OCI-LY1 (cell line): ENCODE results near the gene PRSS23.

Experiments used
- H2AFZ ChIP-seq: fragments of 200-600 bp; sonication (generic), shearing (Covaris generic); 2 replicates; pipeline ENCODE4 v1.6.0; 2014; ENCODE audit warnings: antibody characterized with exemption, mild to moderate bottlenecking, low read length
- H3F3A ChIP-seq: fragments of 200-600 bp; sonication (generic), shearing (Covaris generic); 2 replicates; pipeline ENCODE4 v1.6.0; 2014; ENCODE audit warnings: mild to moderate bottlenecking, antibody characterized with exemption, low read length, moderate library complexity; ENCODE audit not compliant: insufficient read depth
- H3K27ac ChIP-seq: fragments of 200-600 bp; sonication (generic); 2 replicates; pipeline ENCODE4 v1.5.1; 2014; ENCODE audit warnings: low read length, mixed run types, mild to moderate bottlenecking, low read depth; ENCODE audit not compliant: poor library complexity, severe bottlenecking
- H3K27me3 ChIP-seq: fragments of 200-600 bp; sonication (generic); 2 replicates; pipeline ENCODE4 v1.6.0; 2014; ENCODE audit warnings: antibody characterized with exemption, mild to moderate bottlenecking, low read length, moderate library complexity; ENCODE audit not compliant: insufficient read depth
- H3K36me3 ChIP-seq: fragments of 200-600 bp; sonication (generic); 2 replicates; pipeline ENCODE4 v1.6.1; 2014; ENCODE audit warnings: mild to moderate bottlenecking, antibody characterized with exemption, low read length, moderate library complexity, mixed read lengths; ENCODE audit not compliant: insufficient read depth
- H3K4me1 ChIP-seq: fragments of 200-600 bp; sonication (generic); 2 replicates; pipeline ENCODE4 v1.5.1; 2014; ENCODE audit warnings: mild to moderate bottlenecking, low read length, moderate library complexity; ENCODE audit not compliant: insufficient read depth, severe bottlenecking
- H3K4me2 ChIP-seq: fragments of 200-600 bp; sonication (generic), shearing (Covaris generic); 2 replicates; pipeline ENCODE4 v1.6.1; 2014; ENCODE audit warnings: low read length
- H3K4me3 ChIP-seq: fragments of 200-600 bp; sonication (generic); 2 replicates; pipeline ENCODE4 v1.5.1; 2014; ENCODE audit warnings: low read length, low read depth, mild to moderate bottlenecking, mixed read lengths; ENCODE audit not compliant: poor library complexity, severe bottlenecking
- H3K79me2 ChIP-seq: fragments of 200-600 bp; shearing (Covaris generic); 2 replicates; pipeline ENCODE4 v1.6.1; 2016; ENCODE audit warnings: mixed run types, low read length, mixed read lengths; ENCODE audit not compliant: insufficient read depth
- H3K9ac ChIP-seq: fragments of 200-600 bp; sonication (generic), shearing (Covaris generic); 2 replicates; pipeline ENCODE4 v1.6.1; 2014; ENCODE audit warnings: mild to moderate bottlenecking, low read length, mixed read lengths
- H3K9me2 ChIP-seq: fragments of 200-600 bp; sonication (generic), shearing (Covaris generic); 2 replicates; pipeline ENCODE4 v1.6.1; 2014; ENCODE audit warnings: low read depth, mild to moderate bottlenecking, low read length, mixed read lengths
- H3K9me3 ChIP-seq: fragments of 200-600 bp; shearing (Covaris generic); 2 replicates; pipeline ENCODE4 v1.6.1; 2014; ENCODE audit warnings: low read length, mixed read lengths
- H4K20me1 ChIP-seq: fragments of 200-600 bp; sonication (generic), shearing (Covaris generic); 2 replicates; pipeline ENCODE4 v1.6.0; 2016; ENCODE audit warnings: mild to moderate bottlenecking, low read length; ENCODE audit not compliant: insufficient read depth
- CTCF ChIP-seq: fragments of 200-600 bp; sonication (generic), shearing (Covaris generic); IDR thresholded peaks from 2 replicates; pipeline ENCODE4 v1.5.1; 2017; ENCODE audit warnings: mild to moderate bottlenecking, antibody characterized with exemption, low read length, moderate library complexity, mixed read lengths
- EZH2 ChIP-seq: fragments of 200-600 bp; sonication (generic), shearing (Covaris generic); IDR thresholded peaks from 2 replicates; pipeline ENCODE4 v1.8.0; 2017; ENCODE audit warnings: borderline replicate concordance, mixed run types, mild to moderate bottlenecking, antibody characterized with exemption, low read length, moderate library complexity, mixed read lengths

Gene PRSS23

GRCh38 chr11:86787656-86788055 is 12.7 kb upstream of the PRSS23 start:
- Histone ChIP-seq H3K4me3 (no peak overlapping the region), H3K4me2 (no peak overlapping the region), H2AFZ (no peak overlapping the region), H3K4me1 (no peaks in the 10 kb centered on the region), H3K36me3 (no peaks in the 10 kb centered on the region), H4K20me1 (no peaks in the 10 kb centered on the region), H3F3A (no peaks in the 10 kb centered on the region), H3K27ac (no peak overlapping the region), H3K79me2 (no peaks in the 10 kb centered on the region), H3K9me3 (no peaks in the 10 kb centered on the region), H3K9ac (no peak overlapping the region), H3K9me2 (no peaks in the 10 kb centered on the region), H3K27me3 (no peaks in the 10 kb centered on the region; the same call in 1 of the 2 replicates)
- TF ChIP-seq CTCF: no peak
- no peak for TF ChIP-seq EZH2

- Histone ChIP-seq H3K4me1 (no peaks in the 10 kb centered on the region), H3K4me3 (no peak overlapping the region), H3K79me2 (no peaks in the 10 kb centered on the region), H3K27me3 (no peaks in the 10 kb centered on the region; the same call in 1 of the 2 replicates), H3K4me2 (no peak overlapping the region), H2AFZ (no peak overlapping the region), H3K36me3 (no peaks in the 10 kb centered on the region), H3K27ac (no peak overlapping the region), H4K20me1 (no peaks in the 10 kb centered on the region), H3K9me2 (no peaks in the 10 kb centered on the region), H3F3A (no peaks in the 10 kb centered on the region), H3K9ac (no peak overlapping the region), H3K9me3 (no peaks in the 10 kb centered on the region)
- TF ChIP-seq CTCF: no peak
- no peak for TF ChIP-seq EZH2
Measured at GRCh38 chr11:86790195-86790725, 10.1 kb upstream of the PRSS23 start.

GRCh38 chr11:86790867-86791849 is 9.2 kb upstream of the PRSS23 start:
- Histone ChIP-seq H3F3A (no peaks in the 10 kb centered on the region), H3K4me1 (no peaks in the 10 kb centered on the region), H3K27ac (no peak overlapping the region), H3K9me3 (no peaks in the 10 kb centered on the region), H3K9ac (no peak overlapping the region), H3K79me2 (no peaks in the 10 kb centered on the region), H4K20me1 (no peaks in the 10 kb centered on the region), H3K27me3 (no peaks in the 10 kb centered on the region; the same call in 1 of the 2 replicates), H3K9me2 (no peaks in the 10 kb centered on the region), H3K36me3 (no peaks in the 10 kb centered on the region), H2AFZ (no peak overlapping the region), H3K4me2 (no peak overlapping the region), H3K4me3 (no peak overlapping the region)
- no peak for TF ChIP-seq CTCF
- no peak for TF ChIP-seq EZH2
